Dedifferentiated amniotic fluid mesenchymal stem cell (primary cell): ENCODE data around the gene CISH.
A peak's percentile ranks its signal among the peaks of the same experiment; 100 is the strongest.

ENCODE experiments used
- DNase-seq: peaks from one replicate; pipeline ENCODE4 v3.0.0-alpha.2; 2016; ENCODE audit errors: extremely low spot score

Gene CISH

DNA sequence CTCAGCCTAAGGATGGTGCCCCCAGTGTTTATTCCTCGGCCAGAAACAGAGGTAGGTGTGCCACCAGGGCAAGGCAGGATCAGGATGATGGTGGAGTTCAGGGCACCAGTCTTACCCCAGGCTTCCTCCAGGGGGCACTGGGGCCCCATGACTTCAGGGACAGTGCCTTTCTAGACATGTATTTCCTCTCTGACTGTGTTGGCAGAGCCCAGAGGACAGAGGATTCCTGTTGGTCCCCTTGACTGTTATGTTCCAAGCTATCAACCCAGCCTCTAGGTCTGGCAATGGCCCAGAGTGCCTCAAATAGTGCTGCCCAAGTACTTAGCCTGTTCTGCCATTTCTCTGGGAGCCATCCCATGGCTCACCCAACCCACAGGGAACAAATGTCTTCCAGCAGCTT lies 39.4 kb downstream of the CISH start:
- DNase-seq, result peak; percentile 25

DNA sequence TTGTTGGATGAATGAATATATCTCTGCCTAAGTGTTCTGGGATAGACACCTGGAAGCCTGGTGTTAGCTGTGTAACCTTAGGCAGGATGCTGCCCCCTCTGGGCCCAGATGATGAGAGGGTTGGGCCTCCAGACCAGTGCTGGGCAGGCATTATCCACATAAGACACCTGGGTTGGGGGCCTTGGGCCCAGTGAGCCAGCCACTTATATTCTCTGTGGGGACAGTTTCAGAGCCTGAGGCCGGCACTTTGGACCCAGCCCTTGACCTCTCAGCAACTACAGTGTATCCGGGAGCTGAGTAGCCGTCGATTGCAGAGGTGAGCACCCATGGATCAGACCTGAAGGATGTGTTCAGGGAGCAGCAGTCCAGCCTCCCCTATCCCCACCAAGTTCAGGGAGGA lies 40.1 kb downstream of the CISH start:
- no peak for DNase-seq

DNA sequence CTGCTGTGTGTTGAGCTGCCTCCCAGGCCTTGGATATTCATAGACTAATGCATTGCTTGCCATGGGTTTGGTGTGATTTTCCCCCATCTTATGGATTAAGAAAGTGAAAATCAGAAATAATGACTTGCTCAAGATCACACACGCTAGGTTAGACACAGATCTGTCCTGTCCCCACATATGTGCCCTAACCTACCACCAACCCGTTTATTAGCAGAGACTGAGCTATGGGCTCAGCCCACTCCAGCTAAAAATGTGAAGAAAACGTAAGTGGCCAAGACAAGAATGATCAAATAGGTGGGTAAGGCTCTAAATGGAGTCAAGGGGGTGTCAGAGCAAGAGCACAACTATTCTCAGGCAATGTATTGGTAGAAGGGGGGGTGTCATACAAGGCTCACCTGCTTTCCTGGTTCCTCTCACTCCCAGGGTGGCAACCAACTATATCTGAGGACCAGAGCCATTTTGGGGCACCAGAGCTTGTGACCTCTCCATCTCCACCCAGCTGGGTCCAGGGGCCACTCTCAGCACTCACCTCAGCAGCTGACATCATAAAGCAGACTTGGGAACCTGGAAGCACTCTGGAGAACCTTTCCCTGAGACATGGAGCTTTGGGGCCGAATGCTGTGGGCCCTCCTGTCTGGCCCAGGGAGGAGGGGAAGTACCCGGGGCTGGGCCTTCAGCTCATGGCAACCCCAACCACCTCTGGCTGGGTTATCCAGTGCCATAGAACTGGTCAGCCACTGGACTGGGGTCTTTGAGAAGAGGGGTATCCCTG lies 40.9 kb downstream of the CISH start:
- no peak for DNase-seq

DNA sequence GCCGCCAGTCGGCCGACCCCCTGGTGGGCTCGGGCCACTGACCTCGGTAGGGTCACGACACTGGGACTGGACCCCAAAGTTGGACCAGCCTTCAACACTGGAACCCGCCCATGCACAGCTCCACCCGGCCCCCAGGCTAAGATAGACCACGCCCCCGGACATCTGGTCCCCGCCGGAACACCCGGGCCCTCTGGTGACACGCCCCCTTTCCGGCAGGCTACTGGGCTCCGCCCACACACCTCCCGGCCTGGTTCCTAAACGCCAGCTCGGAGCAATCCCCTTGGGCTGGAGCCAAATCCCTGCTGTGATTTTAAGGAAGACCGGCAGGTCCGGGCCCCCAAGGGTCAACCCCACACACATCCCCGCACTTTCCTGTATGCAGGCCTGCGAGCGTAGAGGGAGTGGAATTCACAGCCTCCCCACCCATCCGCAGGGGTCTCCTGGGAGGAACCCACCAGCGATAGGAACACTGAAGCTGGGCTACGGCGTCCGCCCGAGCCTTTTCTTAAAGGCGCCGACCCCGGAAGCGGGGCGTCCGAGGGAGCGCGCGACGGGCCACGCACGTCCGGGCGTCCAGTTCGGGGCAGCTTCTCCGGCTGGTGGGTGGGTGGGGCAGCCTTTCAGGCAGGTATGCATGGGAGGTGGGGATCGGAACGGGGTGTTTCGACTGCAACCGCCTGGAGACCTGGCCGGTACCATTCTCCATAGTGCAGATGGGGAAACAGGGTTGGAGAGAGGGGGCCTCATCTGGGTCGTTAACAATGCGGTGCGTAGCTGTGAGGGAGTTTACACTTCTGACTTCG lies 42.4 kb downstream of the CISH start, which contains the start of gene HEMK1:
Gene HEMK1, plus strand, starts transcription at position 576 of the 803 bp plus-strand sequence. CDS start 1,583 bp downstream, outside the sequence.
- peak; percentile 96 for DNase-seq

DNA sequence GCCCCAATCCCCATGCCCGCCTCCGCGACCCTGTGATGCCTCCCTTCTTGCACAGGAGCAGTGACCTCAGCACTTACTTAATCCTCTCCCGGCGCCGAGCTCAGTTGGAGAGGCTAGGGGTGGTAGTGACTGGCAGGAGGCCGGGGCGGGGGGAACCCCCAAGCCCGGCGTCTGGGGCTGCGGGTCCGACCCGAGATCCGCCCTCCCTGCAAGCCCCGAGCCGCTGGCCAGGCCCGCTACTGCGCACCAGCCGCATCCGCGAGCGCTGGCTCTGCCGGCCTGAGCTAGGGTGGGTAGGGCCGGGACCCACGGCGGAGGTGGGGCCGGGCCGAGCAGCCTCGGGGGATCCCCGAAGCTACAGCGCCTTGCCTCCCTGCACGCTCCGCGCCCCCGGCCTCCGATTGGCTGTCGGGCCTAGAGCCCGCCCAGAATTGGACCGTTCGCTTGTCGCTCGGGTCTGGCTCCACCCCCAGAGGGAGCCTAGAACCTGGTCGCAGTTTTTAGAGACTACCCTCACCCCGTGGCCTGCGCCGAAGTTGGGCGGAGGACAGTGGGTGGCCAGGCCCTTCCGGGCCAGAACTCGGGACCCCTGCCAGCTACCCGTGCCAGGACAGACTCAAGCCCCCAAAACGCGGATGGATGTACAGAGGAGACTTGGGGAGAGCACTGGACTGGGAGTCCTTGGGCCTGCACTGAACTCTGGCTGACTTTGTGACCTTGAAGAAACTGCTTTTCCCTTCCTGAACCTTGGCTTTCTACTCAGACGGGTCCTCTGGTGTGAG lies 44.0 kb downstream of the CISH start, which contains the start of gene C3orf18:
Gene C3orf18, minus strand, starts transcription at position 362 of the 782 bp plus-strand sequence. CDS start 2,048 bp downstream, outside the sequence.
- DNase-seq, result peak; percentile 69

DNA sequence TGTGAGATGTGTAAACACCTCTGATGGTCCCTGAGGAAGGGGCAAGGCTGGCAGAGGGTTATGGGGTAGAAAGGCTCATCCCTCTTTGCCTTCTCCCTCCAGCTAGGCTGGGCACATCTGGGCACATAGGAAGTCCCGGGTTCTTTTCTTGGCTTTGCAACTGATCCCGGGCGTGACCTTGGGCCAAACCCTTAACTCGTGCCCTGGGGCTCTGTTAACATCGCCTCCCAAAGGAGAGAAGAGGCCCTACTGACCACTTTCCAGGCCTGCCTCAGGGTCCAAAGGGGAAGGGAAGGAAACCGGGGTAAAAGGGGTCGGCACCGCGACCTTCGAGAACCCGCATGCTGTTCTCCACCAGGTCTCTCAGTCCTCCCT lies 44.6 kb downstream of the CISH start:
- DNase-seq, result no peak

DNA sequence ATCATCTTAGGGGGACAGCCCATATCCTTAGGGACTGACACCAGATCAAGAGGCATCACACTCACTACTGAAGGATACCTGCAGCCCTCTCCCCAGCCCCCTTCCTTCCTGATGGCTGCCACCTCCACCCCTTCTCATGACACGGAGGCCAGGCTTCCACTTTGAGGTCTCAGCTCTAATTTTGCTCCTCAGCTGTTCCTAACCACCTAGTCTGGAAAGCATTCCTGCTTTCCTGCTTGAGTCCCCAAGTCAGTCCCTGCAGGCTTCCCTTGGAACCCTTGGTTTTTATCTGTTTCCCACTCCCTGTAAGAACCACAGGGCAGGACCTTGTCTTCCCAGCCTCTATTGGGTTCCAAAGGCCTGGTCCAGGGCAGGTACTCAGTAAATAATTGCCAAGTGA lies 47.3 kb downstream of the CISH start:
- no peak for DNase-seq

DNA sequence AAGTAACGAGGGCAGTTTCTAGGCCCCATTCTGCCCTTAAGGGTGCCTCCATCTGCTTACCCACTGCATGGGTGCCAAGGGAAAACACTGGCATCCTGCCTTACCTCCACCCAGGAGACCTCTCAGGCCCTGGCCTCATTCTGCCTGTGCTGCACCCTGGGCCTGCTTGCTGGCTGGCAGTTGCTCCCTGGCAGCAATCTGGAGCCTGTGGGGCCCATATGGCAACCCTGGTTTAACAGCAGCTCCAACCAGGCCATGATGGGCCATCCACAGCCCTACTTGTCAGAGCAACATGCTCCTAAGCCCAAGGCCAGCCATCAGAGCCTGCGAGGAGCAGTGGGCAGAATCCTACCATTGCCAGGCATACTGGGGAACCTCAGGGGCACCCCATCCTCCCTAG lies 47.7 kb downstream of the CISH start:
- no peak for DNase-seq

DNA sequence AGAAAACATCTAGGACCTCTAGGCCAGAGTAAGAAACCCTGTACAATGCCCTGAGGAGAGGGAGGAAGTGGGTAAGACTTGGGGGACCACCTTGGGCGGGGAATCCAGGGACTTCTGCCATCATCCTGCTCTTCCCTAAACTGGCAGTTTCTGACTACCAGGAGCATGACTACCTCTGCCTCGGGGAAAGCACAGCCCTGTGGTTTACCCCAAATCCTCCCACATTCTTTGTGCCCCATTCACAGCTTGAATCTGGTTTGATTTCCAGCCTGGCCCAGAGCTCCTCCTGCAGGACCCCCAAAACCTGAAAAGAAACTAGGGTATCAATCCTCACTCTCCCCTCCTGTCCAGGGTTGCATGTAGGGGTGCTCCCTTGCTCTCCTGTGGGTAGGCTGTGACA lies 48.7 kb downstream of the CISH start:
- DNase-seq, result peak; percentile 55

DNA sequence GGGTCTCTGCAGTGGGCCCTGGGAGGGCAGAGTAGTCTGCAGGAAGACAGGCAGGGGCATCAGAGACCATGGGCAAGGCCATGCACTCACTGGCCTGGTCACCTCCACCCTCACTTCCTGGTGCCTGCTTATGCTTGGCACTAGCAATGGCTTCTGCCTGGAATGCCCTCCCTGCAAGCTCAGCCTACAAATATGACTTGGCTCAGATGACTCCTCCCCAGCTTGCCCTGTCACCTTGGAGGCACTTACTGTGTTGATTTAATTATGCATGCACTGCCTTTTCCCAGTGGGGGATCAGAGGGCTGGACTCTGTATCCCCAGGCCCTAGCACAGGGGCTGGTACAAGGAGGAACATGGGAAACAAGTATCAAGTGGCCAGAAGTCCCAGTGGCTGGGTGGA lies 51.9 kb downstream of the CISH start:
- DNase-seq, result no peak

DNA sequence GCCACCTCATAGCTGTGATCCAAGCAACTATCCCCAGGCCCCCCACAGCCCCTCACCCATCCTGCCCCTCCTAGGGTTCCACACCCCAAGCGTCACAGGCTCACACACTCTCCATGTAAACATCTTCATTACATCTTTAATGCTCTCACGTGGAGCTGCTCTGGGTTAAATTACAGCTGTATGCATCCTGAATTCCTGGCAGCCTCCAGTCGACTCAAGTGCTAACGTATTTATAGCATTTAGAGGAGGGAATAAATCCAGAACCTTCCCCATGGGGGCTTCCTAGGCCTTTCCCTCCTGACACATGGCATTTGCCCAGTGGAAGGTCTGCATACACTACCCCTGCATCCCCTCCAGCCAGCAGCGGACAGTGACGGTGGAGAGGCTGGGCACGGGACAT lies 53.7 kb downstream of the CISH start:
- DNase-seq, result no peak

DNA sequence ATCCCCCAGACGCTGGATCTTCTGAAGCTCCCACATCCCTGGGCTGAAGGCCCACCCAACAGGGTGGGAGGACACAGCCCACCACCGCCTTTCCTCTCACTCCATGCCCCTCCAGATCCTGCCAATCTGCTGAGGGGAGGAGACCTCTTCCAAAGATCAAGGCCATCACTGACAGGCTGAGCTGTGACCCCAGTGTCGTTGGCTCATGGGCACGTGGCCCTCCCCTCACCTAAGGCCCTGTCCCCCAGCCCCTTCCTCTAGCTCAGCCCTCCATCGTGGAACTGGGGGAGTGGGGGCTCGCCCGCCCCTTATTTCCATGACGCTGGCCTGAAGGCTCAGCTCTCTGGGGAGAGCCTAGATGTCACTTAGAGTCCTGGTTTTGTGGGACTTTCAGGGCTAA lies 54.5 kb downstream of the CISH start:
- DNase-seq, result no peak
